Activated CD8-positive, alpha-beta memory T cell treated with anti-CD3 and anti-CD28 coated beads for 1 hour (primary cell): ENCODE results near the gene FOXJ1.

ENCODE experiments used
- DNase-seq, 2 donors: peaks; one replicate each; pipeline ENCODE4 v3.0.0-alpha.2; 2020; ENCODE audit warnings: low read depth in 1 of 2; ENCODE audit errors: extremely low read depth in 1 of 2

The FOXJ1 gene

GRCh38 chr17:76160896-76161528 is 20.0 kb upstream of the FOXJ1 start:
- no peak for DNase-seq

DNA sequence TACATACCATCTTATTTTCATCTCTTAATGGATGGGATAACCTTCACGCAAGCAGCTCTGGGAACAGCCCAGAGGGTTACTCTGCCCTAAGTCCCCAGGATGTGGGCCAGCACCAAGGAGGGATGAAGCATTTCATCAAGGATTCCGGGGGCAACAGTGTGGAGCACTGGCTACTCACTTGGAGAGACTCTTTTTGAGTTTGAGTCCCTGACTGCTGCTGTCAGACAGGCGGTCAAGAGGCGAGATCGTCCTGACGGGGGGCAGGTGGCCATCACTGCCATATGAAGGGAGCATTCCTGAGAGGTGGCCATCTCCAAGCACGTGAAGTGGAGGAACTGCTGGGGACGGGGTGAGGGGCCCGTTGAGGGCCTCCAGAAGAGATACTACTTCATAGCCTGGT is 18.1 kb upstream of the FOXJ1 start:
- no peak for DNase-seq

- no peak for DNase-seq
Observed at GRCh38 chr17:76157759-76158158, 16.7 kb upstream of the FOXJ1 start.

DNA sequence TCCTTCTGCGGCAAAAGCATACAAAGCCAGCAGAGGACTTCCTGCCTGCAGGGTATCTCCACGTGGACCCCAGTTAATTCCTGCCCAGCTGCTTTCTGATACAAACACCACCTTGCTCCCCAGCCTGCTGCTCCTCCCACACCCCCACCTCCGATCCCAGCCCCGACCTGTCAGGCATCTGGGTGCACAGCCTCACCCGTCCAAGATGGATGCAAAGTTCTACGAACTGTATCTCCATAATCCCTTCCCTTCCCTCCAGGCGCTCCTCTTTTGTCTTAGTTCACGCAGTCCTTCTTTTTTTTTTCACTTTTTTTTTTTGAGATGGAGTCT is 15.6 kb upstream of the FOXJ1 start:
- no peak for DNase-seq

DNA sequence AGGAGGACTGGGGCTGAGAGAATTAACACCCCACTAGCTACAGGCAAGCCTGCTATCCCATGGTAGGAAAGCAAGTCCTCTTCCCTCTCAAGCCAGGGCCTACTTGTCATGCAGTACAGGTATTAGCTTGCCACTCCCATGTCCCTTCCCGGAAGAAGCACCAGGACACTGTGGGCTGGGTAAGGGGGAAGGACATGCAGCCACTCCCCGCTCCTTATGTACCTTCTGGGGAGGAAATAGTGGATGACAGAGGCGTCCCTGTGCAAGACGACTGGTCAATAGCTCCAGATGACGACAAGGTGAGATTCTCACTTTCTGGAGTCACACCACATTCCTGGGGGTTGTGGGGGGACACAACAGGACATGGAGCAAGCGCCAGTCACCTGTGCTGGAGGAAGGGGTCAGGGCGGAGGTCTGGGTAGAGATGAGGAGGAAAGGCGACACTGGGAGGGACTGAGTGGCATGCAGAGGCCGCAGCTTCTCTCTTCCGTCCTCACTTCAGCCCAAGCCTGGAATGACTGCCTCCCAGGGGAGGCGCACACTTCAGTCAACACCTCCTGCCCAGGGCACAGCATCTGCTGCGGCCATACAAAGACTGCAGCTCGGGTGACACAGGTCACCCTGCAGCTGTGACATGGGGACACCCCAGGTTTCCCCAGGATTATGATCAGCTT is 15.1 kb upstream of the FOXJ1 start:
- no peak for DNase-seq

DNA sequence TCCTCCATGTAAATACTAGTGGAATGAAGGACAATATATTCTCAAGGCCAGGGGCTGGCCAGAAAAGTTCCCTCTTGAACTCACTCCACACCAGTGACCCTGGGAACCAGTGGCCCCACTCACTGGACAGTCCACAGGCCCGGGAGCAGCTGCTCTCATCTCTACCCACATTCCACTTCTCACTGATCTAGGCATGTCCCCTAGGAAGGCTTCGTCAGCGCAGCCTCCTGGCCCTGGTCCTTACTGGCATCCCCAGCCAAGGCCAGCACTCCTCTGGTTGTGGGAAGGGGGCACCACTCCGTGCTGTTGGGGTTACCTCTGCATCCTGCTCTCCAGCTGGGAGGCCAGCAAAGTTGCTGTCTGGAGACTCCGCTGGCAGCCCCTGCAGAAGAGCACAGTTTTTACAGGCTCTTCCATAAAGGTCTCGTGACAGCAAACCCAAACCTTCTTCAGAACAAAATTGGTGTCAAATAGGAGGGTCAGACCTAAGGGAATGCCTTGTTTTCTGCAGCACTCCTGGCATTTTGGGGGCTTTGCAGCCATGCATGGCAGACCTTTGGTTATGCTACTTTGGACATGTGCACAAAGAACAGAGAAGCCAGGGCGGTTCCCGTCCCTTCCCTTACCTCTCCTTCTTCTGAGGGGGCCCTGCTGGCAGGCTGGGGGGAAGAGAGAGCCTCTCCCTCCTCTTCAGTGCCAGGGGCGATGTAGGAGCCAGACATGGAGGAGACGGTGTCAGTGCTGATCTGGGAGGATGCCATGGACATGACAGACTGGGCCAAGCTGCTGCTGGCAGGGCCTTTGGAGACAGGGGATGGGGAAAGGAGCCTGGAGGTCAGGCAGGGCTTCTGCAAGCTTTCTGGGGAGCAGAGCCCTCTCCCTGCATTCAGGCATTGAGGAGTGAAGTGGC is 14.1 kb upstream of the FOXJ1 start:
- DNase-seq, result no peak

DNA sequence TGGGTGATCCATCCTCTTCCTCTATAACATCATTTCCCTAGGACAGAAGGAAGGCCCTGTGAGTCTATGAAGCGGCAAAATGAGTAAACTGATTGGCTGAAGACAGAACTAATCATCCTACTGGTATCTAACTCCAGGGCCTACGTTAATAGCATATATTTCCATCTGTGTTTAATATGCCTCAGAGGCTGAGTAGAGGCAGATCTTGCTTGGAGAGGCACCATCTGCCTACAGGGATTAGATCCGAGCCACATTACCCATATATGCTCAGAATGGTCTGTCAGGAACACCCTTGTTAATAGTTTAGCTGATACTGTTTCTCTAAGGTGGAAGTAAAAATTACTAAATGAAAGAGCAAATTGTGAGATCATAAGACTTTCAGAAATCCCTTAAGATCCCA is 13.2 kb upstream of the FOXJ1 start:
- DNase-seq, result no peak

DNA sequence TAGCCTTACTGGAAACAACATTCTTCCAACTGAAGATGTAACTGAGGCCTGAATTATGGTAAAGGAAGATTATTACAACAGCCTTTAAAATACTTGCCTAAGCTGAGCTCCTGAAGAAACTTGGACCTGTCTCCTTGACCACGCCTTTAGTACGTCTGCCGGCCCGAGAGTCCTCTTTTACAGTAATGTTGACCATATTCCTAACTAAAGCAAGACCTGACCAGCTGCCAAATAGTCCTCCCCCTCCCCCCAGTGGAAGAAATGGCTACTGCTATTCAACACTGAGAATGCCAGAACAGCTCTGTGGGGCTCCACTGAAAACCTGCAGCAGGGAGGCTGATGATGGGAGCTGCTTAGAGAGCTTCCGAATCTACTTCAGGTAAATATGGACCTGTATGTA is 12.6 kb upstream of the FOXJ1 start:
- DNase-seq, result no peak

GRCh38 chr17:76153202-76153601 is 12.2 kb upstream of the FOXJ1 start:
- DNase-seq, result no peak

DNA sequence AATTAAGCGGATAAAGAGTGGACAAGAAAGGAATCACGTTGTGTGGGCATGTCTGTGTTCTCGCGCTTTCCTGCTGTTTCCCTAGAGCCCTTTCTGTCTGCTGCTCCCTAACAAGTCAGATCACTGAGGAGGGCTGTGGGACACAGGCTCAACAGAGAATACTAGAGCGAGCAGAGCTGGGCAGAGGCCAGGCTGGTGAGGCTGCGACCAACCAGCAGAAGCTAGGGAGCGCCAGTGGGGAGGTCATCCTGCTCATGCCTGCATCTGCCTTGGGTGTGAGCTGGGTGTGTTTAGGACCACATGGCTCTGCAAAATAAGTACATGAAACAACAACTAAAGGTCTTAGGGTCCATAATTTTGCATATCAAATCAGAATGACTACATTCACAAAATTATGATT is 11.5 kb upstream of the FOXJ1 start:
- DNase-seq, result no peak

DNA sequence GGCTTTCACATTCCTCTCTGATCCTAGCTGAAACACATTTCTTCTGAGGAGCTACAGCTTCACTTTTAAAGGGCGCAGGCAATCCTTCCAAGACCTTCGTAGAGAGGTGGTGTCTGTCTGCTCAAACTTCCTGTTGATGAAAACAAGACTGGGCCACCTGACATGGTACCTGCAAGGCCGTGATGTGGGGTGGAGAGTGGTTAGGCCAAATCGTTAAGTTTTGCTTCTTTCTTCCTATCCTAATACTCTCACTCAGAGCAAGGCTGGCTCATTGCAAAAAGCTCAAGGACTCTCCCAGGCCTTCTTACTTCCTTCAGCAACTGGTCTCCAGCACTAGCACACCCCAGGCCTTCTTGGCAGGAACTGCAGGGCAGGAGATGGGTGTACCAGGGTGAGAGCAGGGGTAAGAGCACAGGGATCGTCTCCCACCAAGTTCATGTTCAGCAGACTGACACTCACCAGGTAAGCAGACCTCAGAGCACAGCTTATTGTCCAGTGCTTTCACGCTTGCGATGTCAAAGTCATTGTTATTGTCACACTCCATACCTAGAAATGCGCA is 10.9 kb upstream of the FOXJ1 start:
- DNase-seq, result no peak

DNA sequence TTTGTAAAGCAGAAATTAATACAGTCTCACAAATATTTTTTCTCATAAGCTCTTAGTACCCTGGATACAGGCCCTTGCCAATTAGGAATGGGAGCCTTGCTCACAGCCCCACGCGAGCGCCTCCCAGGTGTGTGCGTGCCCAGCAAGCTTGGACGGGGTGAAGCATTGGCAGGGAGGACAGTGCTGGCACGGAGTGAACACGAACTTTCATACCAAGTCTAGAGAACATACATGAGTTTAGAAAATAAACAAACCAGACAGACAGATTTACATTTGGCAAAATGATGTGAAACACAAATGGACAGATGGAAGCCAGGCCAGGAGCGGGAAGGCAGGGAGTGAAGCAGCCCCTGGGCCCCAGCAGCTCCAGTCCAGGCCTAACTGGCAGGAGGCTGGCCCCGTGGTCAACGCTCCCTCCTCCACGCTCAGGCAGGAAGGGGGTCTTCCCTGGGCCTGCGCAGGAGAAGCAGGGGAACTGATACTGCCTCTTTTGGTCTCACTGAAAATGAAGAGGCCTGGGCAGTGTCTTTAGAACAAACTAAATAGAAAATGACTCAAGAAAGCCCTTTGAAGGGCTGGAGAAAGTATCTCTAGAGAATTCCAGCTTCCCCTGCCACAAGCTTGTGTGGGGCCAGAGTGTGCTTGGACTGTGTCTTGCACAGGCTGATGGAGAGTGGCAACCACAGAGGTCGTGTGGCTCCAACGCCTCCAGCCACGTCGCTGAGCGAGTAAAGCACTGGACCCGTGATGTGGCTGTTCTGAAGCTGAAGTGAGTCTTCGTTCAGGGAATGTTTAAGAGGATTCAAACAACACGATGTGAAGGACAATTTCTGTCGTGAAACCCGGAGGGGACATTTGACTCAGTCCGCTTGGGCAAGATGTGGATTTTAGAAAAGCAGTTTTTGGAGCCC is 9.9 kb upstream of the FOXJ1 start:
- no peak for DNase-seq

GRCh38 chr17:76149214-76149613 is 8.2 kb upstream of the FOXJ1 start:
- DNase-seq, result no peak

DNA sequence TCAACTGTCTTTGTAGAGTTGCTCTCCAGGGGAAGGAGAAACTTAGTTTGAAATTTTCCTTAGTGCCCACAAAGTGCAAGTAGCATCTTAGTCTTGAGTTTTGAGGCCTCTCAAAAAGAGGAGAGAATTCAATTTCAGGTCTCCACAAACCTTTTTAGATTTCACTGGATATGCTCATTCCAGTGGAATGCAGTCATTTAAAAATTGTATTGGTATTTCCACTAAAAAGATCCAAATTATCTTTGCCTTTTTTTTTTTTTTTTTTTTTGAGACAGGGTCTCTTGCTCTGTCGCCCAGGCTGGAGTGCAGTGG is 6.9 kb upstream of the FOXJ1 start:
- DNase-seq, result no peak

GRCh38 chr17:76147211-76148014 is 6.4 kb upstream of the FOXJ1 start:
- no peak for DNase-seq

- DNase-seq, result no peak
Observed at GRCh38 chr17:76146053-76146851, 5.2 kb upstream of the FOXJ1 start.

GRCh38 chr17:76145231-76146052 is 4.4 kb upstream of the FOXJ1 start:
- no peak for DNase-seq

GRCh38 chr17:76142585-76143041 is 1.6 kb upstream of the FOXJ1 start:
- DNase-seq, result no peak
